Bone marrow (tissue), 2 donors: ENCODE data around the gene AEBP2.
"Not testable (repeated sequence)": the region's sequence is repeated elsewhere in the genome, so short reads cannot be mapped to it uniquely, and the experiment has no call there.

Experiments used
- DNase-seq, 2 donors: peaks; one replicate each; lab custom pipeline; 2025; lab: John Stamatoyannopoulos, UW

The AEBP2 gene

GRCh38 chr12:19421503-19422282 is 17.6 kb upstream of the AEBP2 start:
- DNase-seq = no peak

GRCh38 chr12:19423166-19423930 is 15.9 kb upstream of the AEBP2 start:
- DNase-seq = no peak

DNA sequence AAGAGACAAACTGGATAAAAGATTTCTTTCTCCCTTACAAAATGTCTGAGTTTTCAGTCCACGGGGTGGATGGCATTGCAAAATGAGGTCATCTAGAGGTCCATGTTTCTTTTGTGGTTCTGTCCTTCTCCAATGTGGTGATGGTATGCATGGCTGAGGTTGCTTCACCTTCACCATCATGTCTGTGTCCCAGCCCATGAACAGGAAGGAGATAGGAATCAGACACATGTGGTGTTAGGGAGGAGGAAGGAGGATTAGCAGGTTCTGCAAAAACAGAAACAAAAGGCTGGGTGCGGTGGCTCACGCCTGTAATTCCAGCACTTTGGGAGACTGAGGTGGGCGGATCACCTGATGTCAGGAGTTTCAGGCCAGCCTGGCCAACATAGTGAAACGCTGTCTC is 11.0 kb upstream of the AEBP2 start:
- no peak for DNase-seq

DNA sequence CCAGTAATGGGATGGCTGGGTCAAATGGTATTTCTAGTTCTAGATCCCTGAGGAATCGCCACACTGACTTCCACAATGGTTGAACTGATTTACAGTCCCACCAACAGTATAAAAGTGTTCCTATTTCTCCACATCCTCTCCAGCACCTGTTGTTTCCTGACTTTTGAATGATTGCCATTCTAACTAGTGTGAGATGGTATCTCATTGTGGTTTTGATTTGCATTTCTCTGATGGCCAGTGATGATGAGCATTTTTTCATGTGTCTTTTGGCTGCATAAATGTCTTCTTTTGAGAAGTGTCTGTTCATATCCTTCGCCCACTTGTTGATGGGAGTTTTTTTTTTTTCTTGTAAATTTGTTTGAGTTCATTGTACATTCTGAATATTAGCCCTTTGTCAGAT is 9.8 kb upstream of the AEBP2 start:
- DNase-seq = not testable (repeated sequence)

DNA sequence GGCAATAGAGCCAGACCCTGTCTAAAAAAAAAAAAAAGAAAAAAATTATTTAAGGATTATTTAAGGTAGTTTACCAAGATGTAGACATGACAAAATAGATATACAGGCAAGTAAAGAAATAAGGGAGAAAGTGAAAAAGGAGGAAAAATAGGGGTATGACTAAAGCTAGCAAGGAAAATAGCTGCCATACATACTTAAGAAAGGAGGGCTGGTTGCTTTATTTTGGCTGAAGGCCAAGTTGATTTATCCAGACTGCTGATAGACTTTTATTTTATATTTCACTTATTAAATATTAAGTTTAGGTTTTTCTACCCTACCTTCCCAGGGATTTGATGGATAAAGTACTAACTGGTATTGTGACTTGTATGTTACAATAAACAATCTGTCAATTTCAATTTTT is 8.3 kb upstream of the AEBP2 start:
- DNase-seq = no peak

DNA sequence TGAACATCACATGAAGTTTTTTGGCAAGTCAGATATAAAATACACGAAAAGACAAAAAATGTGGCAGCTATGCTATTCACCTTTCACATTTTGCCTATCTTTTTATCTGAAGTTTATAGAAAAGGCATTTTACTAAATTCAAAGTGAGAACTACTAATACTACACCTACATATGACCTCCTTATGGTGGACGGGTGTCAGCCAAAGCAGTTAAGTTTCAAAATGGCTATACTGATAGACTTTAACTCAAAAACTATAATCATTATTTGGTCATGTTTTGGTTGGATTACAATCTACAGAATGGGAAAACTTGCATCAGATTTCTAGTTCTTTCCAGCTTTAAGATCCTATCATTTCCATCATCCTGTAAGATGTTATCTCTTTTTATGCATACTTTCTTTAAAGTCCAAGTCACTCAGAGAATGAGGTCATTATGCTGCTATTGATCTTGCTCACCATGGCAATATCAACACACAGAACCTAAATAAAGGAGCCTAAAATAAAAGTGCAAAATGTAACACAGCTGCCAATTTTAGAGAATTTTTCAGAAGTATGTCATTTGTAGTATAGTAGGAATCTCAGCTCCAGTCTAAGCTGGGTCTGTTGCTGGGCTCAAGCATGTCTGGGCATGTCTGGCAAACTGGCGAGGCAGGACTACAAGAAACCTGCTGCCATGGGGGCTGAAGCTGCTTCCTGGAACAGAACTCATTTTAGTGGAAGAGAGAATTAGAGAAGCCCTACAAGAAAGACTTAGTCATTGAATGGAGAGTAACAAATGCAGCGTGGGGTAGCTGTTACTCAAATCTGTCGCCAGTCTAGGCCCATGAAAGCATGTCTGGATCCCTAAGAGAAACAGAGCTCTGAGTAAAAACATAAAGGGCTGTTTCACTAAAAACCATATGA is 7.6 kb upstream of the AEBP2 start:
- DNase-seq = no peak

DNA sequence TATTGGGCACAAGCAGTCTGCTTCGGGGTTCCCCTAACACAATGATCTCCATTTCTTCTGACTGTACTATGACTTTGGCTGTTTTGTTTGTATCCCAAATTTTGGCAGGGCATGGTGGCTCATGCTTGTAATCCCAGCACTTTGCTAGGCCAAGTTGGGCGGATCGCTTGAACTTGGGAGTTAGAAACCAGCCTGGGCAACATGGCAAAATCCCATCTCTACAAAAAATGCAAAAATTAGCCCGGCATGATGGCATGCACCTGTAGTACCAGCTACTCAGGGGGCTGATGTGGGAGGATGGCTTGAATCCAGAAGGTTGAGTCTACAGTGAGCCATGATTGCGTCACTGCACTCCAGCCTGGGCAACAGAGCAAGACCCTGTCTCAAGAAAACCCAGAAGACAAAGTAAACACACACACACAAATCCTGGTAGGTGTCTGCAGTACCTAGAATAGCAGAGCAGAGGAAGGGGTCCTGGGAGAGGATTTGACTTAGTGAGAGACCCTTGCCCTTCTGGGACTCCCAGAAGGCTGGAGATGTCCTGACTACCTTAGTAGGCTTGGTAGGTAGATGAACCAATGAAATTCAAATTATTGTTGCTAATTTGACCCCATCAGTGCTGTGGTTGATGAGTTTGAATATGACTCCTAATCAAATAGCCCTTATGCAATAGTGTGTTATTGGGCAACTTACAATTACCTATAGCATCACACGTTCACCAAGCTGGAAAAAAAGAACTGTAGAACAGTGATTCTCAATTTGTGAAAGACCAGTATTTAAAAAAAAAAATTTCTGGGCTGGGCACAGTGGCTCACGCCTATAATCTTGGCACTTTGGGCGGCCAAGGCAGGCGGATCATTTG is 6.8 kb upstream of the AEBP2 start:
- DNase-seq = no peak

GRCh38 chr12:19434538-19434937 is 4.8 kb upstream of the AEBP2 start:
- DNase-seq = peak in 1 of 2 donors; percentile 5

DNA sequence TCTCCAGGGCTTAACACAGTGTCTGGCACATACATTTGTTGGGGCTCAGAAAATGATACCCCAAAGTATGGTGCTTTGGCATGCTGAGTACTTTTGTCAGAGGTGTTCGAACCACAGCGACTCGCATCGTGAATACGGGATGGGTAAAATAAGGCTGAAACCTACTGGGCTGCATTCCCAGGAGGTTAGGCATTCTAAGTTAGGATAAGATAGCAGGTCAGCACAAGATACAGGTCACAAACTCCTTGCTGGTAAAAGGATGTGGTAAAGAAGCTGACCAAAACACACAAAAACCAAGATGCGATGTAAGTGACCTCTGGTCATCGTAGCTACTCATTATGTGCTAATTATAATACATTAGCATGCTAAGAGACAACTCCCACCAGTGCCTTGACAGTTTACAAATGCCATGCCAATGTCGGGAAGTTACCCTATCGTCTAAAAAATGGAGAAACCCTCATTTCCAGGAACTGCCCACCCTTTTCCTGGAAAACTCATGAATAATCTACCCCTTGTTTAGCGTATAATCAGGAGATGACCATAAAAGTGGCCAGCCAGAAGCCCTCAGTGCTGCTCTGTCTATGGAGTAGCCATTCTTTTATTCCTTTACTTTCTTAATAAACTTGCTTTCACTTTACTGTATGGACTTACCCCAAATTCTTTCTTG is 3.3 kb upstream of the AEBP2 start:
- no peak for DNase-seq

DNA sequence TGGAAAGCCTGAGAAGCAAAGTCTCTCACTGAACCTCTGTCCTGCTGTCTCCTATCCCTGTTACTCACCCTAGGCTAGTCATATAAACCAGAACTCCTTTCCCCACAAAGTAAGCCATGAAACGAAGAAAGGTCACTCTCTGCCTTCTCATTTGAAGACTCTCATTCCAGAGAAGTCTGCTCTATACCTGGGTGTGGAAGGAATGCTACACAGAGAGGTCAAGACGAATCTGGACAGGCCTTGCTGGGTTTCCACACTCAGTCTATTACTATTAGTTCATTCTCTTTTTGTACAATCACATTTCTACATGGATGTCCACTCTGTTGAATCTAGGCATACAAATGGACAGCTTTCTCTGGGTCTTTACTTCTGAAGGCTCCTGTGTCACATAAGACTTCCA is 2.4 kb upstream of the AEBP2 start:
- DNase-seq = no peak

- no peak for DNase-seq
Observed at GRCh38 chr12:19437996-19438395, 1.3 kb upstream of the AEBP2 start.

- DNase-seq = peak; percentile 25 to 70
Observed at GRCh38 chr12:19440019-19440858, 947 bp downstream of the AEBP2 start.

DNA sequence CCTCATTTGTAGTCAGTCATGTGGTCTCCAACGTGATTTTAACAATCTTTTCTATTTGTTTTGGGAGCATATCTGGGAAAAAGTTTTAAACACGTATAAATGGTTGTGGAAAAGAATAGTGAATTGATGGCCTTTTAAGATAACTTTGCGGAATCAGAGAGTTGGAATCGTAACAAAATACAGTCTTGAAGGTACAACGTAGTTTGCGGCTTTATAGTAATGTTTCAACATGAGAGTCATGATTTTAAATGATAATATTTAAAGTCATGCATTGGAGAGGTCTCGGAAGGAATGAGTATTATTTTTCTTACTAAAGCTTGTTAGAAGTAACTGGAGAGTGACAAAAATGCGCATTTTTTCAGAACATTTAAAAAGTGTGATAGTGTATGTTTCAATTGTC is 1.6 kb downstream of the AEBP2 start:
- DNase-seq = no peak

GRCh38 chr12:19443585-19443984 is 4.3 kb downstream of the AEBP2 start:
- no peak for DNase-seq

GRCh38 chr12:19444097-19444496 is 4.8 kb downstream of the AEBP2 start:
- DNase-seq = no peak

DNA sequence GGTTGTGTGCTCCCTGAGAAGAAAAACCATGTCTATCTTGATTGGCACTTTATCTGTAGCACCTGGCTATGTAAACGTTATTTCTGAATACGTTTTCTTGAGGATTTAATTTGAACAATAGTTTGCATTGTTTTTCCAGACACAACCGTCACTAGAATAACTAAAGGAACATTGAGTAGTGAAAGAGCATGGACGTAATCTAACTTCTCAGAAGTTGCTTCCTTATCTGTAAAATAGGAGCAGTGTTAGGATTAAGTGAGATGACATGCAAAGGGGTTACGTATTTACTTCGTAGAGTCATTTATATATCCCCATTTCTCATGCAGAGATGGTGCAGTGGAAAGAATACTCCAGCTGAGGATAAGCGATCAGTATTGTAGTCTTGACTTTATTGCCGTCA is 8.1 kb downstream of the AEBP2 start:
- DNase-seq = no peak

- DNase-seq = no peak
Observed at GRCh38 chr12:19449814-19450213, 10.5 kb downstream of the AEBP2 start.

- DNase-seq = no peak
Observed at GRCh38 chr12:19450362-19450761, 11.1 kb downstream of the AEBP2 start.

- no peak for DNase-seq
Observed at GRCh38 chr12:19451196-19451595, 11.9 kb downstream of the AEBP2 start.

GRCh38 chr12:19453961-19454360 is 14.7 kb downstream of the AEBP2 start:
- DNase-seq = no peak
